Lung (tissue), 12 donors: ENCODE measurements around the gene SPOCD1. TPM values are rescaled to one million over a fixed set of nuclear protein-coding genes. Genes with fewer than 3 reads are reported as not detected.

ENCODE experiments used
- ATAC-seq: fragments of 200-7000 bp; cut with Tn5 transposase; one replicate; pipeline ENCODE4 v1.9.1; 2020; ENCODE audit warnings: moderate number of reproducible peaks; ENCODE audit not compliant: insufficient read depth, low FRiP score
- DNase-seq, 3 donors: peaks; one replicate each; pipeline ENCODE4 v3.0.0-alpha.2; 2013 to 2017
- H3K27ac ChIP-seq, 2 donors: one replicate each; pipeline ENCODE4 v1.5.1; 2013; ENCODE audit warnings: mild to moderate bottlenecking in 2 of 2, moderate library complexity in 2 of 2, control low read depth in 1 of 2, inconsistent platforms in 1 of 2, low read depth in 1 of 2, low read length in 1 of 2
- H3K27me3 ChIP-seq, 3 donors: one replicate each; pipeline ENCODE4 v1.5.1; 2013; ENCODE audit warnings: low read length in 2 of 3; ENCODE audit not compliant: control insufficient read depth in 3 of 3, insufficient read depth in 3 of 3
- H3K36me3 ChIP-seq, 4 donors: one replicate each; pipeline ENCODE4 v1.5.1; 2013; ENCODE audit warnings: low read length in 4 of 4, mild to moderate bottlenecking in 1 of 4, moderate library complexity in 1 of 4; ENCODE audit not compliant: control insufficient read depth in 4 of 4, insufficient read depth in 4 of 4
- H3K4me1 ChIP-seq, 5 donors: one replicate each; pipeline ENCODE4 v1.5.1; 2013; ENCODE audit warnings: low read length in 5 of 5, mild to moderate bottlenecking in 2 of 5, moderate library complexity in 1 of 5; ENCODE audit not compliant: control insufficient read depth in 5 of 5, insufficient read depth in 5 of 5
- H3K4me3 ChIP-seq: one replicate; pipeline ENCODE4 v1.5.1; 2013; ENCODE audit warnings: mild to moderate bottlenecking, control low read depth, moderate library complexity
- H3K9ac ChIP-seq, 2 donors: one replicate each; pipeline ENCODE4 v1.5.1; 2013; ENCODE audit warnings: low read length in 2 of 2, control low read depth in 1 of 2; ENCODE audit not compliant: insufficient read depth in 1 of 2
- H3K9me3 ChIP-seq, 4 donors: one replicate each; pipeline ENCODE4 v1.5.1; 2013; ENCODE audit warnings: low read length in 3 of 4, mild to moderate bottlenecking in 1 of 4, moderate library complexity in 1 of 4; ENCODE audit not compliant: control insufficient read depth in 4 of 4, insufficient read depth in 3 of 4
- WGBS, 2 donors: extraction: QIAGEN DNeasy Blood & Tissue Kit; methylation state at CpG; one replicate each; pipeline ENCODE4 v1.1.7; 2013; 5-methylcytosine and 5-hydroxymethylcytosine counted together
- polyA plus RNA-seq, 2 donors: library from polyadenylated mRNA; stranded (reverse); fragments of 200-250 nt; gene quantifications; one replicate each; pipeline ENCODE4 v1.2.1, GENCODE V29; 2013
- total RNA-seq, 2 donors: library from RNA; depleted of rRNA in 1 of 2; stranded (reverse); fragments of >200 nt in 1 of 2; gene quantifications; one replicate each; pipeline ENCODE4 v1.2.1, GENCODE V29; 2014 to 2021
- TF ChIP-seq, protein P1 (sequence below): IDR thresholded peaks from 2 replicates; pipeline ENCODE4 v1.5.1; 2012; ENCODE audit warnings: mild to moderate bottlenecking; ENCODE audit errors: control extremely low read depth, extremely low read depth
- donor health status: control.
- donor health status: control.
- donor health status: Bipolar disorder and iron deficiency.
- donor health status: healthy.
- donor health status: DM: yes; HTN: yes; CAD: no.

Gene SPOCD1
- total and polyA plus RNA-seq, 4 donors: 0.51 to 15.7 (median 8.4) TPM

- ATAC-seq: no peak
- Histone ChIP-seq H3K27me3 (peaks cover 6 to 63% (median 37%) of the 10 kb centered on the region in 3 donors), H3K36me3 (no peaks in the 10 kb centered on the region), H3K9ac (no peak overlapping the region), H3K9me3 (peaks cover 0 to 4% (median 0%) of the 10 kb centered on the region in 4 donors), H3K4me3 (no peak overlapping the region), H3K4me1 (peaks cover 0 to 30% (median 11%) of the 10 kb centered on the region in 5 donors), H3K27ac (no peak overlapping the region)
- DNase-seq: peak in 1 of 3 donors; percentile 43
- WGBS, 2 donors: 3 to 4% methylated on average over 68 of the region's 68 CpGs
- TF ChIP-seq, protein P1, sequence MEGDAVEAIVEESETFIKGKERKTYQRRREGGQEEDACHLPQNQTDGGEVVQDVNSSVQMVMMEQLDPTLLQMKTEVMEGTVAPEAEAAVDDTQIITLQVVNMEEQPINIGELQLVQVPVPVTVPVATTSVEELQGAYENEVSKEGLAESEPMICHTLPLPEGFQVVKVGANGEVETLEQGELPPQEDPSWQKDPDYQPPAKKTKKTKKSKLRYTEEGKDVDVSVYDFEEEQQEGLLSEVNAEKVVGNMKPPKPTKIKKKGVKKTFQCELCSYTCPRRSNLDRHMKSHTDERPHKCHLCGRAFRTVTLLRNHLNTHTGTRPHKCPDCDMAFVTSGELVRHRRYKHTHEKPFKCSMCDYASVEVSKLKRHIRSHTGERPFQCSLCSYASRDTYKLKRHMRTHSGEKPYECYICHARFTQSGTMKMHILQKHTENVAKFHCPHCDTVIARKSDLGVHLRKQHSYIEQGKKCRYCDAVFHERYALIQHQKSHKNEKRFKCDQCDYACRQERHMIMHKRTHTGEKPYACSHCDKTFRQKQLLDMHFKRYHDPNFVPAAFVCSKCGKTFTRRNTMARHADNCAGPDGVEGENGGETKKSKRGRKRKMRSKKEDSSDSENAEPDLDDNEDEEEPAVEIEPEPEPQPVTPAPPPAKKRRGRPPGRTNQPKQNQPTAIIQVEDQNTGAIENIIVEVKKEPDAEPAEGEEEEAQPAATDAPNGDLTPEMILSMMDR: no peak
These were observed 43.7 kb downstream of the SPOCD1 start for GRCh38 chr1:31771891-31772668.

DNA sequence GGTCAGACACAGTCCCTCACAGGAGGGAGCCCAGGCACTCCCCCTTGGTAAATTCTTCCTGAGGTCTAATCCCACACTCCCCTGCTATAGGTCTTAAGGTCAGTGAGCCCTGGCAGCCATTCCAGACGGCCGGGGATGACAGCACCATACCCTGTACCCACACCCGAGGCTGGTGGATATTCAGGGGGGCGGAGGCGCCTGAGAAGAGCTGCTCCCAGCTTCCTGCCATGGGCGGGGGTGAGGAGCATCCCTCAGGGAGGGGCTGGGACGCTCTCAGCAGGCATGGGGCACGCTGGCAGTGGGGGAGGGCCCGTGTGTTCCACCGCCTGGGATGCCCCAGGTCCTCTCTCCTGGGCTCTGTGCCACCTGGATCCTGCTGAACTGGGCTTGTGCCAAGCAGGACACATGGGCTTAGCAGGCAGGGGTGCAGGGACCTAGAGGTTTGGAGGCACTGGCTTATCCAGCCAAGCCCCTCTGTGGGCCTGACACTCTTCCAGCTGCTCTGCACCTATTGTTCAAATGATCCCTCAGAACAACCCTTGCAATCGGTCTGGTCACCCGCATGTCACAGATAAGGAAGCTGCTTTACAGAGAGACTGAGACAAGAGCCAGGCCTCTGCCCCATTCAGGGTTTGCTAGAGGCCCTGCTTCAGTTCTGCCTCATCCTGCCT, 46.0 kb downstream of the SPOCD1 start:
- WGBS, 2 donors: 59 to 67% methylated on average over 12 of the region's 12 CpGs
- Histone ChIP-seq H3K27me3 (peaks cover 1 to 60% (median 35%) of the 10 kb centered on the region in 3 donors), H3K9me3 (peaks cover 0 to 4% (median 0%) of the 10 kb centered on the region in 4 donors), H3K27ac (no peak overlapping the region), H3K4me1 (peaks cover 0 to 25% (median 11%) of the 10 kb centered on the region in 5 donors), H3K9ac (no peak overlapping the region), H3K4me3 (no peak overlapping the region), H3K36me3 (no peaks in the 10 kb centered on the region)
- DNase-seq (no peak), ATAC-seq (no peak)
- TF ChIP-seq, protein P1: no peak

DNA sequence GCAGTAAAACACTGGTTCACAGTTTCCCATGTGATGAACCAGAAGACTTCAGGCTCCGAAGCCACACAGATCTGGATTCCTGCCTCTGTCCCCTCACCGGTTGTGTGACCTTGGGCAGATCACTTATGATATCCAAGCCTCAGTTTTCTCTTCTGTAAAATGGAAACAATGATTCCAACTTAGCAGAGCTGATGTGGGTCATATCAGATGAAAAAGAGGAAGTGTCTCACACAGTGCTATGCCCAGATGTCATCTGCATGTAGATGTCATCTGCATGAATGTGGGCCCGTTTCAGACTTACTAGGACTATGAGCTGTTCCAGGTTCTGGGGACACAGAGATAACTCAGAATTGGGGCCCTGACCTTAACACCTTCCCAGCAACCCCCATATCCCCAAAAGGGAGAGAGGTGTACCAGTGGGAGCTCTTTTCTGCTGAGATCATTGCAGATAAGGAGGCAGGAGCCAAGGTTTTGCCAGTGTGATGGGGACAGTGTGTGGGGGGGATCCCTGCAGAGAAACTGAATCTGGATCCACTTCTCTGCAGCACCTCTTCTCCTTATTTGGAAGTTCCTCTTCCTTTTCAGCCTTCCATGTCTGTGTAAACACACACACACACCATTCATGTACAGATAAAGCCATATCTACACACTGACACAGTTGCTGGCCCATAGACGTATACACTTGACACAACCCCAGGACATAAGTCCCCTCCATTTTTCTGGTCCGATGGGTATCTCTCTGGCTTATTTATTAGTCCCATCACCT, 46.7 kb downstream of the SPOCD1 start:
- TF ChIP-seq, protein P1: no peak
- peaks cover 0 to 30% (median 15%) of the 10 kb centered on the region in 5 donors for H3K4me1 ChIP-seq
- H3K27ac ChIP-seq: no peak overlapping the region
- no peak overlapping the region for H3K4me3 ChIP-seq
- DNase-seq: no peak
- H3K36me3 ChIP-seq: no peaks in the 10 kb centered on the region
- WGBS, 2 donors: 57 to 70% methylated on average over 5 of the region's 5 CpGs
- no peak overlapping the region for H3K9ac ChIP-seq
- H3K9me3 ChIP-seq: peaks cover 0 to 7% (median 0%) of the 10 kb centered on the region in 4 donors
- no peak for ATAC-seq
- H3K27me3 ChIP-seq: peaks cover 0 to 59% (median 33%) of the 10 kb centered on the region in 3 donors
